NCI-H345 treated with DMSO at 0.1 percent for 48 hours (cell line): ENCODE results near the gene OR10H5.
"Not testable (repeated sequence)": the region's sequence is repeated elsewhere in the genome, so short reads cannot be mapped to it uniquely, and the experiment has no call there.

Experiments used
- DNase-seq: peaks from one replicate; lab custom pipeline; 2025; ENCODE audit not compliant: unreplicated experiment; lab: John Stamatoyannopoulos, UW

Gene OR10H5

DNA sequence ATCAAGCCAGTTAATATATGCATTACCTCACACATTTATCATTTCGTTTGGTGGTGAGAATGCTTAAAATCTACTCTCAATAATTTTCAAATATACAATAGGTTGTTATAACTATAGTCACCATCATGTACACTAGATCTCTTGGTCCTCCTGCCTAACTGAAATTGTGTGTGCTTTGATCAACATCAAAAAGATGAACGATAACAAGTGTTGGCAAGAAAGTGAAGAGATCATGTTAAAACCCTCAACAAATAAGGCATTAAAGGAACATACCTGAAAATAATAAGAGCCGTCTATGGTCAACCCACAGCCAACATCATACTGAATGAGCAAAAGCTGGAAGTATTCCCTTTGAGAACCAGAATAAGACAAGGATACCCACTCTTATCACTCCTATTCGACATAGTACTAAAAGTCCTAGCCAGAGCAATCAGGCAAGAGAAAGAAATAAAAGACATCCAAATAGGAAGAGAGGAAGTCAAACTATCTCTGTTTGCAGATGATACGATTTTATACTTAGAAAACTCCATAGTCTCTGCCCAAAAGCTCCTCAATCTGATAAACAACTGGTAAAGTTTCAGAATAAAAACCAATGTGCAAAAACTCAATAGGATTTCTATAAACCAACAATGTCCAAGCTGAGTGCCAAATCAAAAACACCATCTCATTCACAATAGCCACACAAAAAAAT is 55.9 kb downstream of the OR10H5 start:
- DNase-seq: no peak

DNA sequence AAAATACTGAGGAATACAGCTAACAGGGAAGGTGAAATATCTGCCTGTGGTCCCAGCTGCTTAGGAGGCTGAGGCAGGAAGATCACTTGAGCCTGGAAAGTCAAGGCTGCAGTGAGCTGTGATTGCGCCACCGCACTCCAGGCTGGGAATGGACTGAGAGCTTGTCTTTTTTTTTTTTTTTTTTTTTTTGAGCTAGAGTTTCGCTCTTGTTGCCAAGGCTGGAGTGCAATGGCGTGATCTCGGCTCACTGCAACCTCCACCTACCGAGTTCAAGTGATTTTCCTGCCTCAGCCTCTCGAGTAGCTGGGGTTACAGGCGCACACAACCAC is 56.4 kb downstream of the OR10H5 start:
- DNase-seq: not testable (repeated sequence)

DNA sequence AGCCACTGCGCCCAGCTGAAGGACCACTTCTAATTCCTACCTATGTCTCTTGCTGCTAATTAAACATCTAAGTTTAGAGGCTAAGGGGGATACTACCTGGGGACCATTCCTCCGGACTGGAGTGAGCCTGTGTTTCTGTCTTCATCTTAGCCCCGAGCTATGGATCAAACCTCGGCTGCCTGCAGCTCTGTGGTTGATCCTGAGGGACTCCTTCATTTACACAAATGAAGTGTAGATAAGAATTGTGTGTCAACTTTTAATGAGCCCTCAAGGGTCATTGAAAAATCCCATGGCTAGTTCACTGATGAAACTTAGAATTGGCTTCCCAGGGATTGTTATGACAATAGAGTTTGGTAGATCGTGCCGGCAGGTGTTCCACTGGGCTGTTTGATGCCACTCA is 59.5 kb downstream of the OR10H5 start:
- DNase-seq: no peak

DNA sequence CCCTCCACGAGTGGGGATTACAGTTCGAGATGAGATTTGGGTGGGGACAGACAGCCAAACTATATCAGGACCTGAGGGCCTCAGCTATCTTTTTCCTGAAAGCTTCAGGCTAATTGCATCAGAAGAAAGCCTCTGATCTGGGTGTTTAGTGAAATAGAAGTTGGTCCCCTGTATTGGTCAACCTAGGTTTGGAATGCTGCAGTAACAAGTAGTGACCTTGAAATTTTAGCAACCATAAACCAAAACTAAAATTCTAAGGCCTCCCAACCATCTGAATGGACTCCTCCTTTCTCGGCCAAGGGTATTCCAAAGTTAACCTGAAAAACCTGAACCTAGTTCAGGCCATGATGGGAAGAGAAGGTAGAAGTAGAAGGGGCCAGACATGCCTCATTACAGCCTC is 62.9 kb downstream of the OR10H5 start:
- DNase-seq: no peak
